ENCODE data around the gene YBX3.

The YBX3 gene

DNA sequence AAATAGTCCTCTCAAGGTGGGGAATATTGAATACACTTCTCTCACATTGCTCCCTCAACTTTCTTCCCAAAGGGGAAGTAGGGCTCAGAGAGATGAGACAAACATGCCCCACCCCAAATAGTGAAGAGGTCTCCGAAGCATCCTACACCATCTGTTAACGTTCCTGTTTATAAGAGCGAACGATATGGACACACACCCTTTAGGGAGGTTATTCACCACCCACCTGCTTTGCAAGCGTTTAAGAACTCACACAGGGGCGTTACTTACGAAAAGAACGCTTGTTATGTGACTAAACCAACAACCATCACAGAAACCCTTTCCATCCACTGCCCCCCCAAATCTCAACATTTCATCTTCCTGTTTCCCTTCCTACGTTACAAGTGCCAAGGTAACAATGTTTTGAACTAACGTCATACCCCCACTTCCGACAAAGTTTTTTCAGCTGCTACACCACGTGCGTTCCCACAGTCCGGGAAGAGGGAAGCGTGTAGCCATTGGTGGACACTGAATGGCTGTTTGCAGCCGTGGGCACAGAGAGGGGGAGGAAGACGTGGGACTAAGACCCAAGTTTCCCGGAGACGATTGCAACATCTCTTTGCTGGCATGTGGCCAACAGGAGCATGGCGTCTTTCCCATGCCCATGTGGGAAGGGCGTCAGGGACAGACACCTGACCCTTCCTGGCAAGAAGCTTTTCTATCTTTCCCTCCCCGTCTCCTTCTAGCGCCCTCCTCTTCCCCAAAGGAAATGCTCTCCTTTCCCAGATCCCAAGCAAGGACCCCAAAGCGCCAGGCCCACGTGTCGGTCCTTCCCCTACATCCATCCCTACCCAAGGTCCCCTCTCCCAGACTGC is 1.2 kb downstream of the YBX3 start:
- DNase-seq, result peak; percentile 90

DNA sequence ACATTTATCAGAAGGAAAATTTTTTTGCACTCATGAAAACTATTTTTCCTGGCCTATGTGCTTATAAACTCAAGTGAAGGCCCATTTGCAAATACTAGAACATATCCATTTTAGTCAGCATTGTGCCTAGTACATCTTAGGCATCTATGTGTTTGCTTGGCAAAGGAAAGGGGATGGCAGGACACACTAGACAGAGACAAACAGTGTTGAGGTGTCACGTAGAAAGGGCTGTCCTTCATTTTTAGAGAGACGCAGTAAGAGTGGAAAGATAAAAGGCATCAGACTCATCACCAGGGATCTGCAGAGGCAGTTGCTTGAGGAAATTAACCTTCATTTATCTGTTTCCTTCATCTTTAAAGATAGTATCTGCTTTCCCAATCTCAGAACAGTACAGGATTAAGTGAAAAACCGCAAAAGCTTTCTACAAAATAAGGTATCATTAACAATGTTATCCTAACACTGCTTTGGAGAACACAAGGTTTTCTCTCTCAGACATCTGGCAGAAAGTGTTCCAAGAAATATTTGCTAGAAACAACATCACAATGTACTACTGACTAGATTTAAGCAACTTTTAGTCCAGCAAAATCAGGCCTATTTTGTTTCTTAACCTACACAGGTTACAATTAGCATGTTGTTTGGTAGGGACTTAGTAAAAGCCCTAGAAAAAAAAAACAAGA is 2.0 kb downstream of the YBX3 start:
- no peak for DNase-seq

DNA sequence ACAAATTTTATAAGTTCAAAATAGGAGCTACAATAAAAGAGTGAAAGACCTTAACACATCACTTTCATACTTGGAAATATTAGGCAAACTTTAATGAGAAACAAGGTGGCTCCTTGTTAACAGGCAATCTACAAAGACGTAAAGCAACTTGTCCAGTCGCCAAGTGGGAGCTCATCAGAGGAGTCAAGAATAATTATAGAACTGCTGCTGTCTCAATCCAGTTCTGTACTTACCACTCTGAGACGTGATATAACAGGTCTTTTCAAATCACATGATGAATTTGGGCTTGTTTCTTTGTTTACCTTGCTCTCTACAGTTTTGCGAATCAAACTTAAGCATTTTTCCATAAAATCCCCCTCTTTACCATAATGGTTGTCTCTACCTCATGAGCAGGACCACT is 3.6 kb downstream of the YBX3 start:
- DNase-seq, result no peak

DNA sequence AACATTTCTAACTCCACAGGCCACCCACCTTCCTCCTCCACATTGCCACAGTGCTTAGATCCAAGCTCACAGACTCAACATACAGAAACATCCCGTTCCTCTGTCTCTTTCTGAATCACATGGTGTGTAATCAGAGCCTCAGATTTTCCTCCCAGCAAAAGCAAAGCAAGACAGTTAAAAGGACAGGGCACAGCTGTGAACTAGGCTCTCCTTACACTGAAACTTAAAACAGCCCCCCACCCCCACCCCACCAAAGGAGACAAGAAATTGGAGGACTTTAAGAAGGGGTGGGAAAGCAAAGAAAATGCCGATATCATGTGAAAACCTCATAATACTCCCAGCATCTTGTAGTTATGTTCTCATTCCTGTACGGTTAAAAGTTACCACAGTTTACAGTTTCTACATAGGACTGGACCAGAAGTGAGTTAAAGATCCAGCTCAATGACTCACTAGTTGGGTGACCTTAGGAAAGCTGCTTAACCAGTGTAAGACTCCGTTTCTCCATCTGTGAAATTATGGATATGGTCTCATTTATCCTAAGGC is 4.8 kb downstream of the YBX3 start:
- DNase-seq, result peak; percentile 55

DNA sequence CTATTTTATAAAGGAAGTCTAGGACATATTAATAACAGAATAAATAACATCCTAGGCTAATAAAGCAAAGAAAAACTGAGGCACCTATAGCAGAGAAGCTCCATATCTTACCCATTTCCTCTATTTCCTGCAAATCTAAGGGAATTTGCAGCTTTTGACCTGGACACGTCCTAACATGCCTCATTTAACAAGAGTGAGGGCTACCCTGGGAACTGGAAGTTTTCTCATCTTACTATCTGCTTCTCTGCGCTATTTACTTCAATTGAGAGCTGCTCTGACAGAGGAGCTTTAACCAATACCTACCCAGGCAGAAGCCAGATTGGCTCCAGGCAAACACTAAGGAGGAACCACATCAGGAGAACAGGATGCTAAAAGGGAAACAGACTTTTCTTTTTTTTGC is 5.7 kb downstream of the YBX3 start:
- DNase-seq, result peak; percentile 10

DNA sequence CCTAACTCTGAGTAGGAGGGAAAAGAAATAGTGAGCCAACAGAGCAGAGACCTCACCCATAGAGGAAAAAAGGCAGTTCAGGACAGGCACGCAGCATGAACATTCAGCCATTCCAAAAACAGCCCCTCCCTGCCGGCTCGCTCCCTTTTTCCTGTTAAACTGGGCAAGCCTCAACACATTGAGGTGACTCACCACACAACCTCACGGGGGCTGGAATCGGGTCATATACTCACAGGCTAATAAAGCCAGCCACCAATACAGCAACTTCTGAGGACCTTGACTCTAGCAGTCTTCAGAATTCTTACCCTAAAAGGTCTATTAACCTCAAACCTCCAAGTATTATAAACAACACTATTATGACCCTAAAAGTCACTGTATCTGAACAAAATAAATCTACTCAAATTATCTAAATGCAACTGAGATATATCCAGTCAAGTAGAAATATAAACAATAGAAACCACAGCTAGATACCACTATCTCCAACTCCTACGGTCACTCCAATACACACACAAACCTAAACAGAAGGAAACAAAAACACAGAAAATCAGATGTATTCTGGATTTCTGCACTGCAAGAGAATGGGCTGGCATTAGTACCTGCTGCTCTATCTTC is 6.3 kb downstream of the YBX3 start:
- DNase-seq, result peak; percentile 85

DNA sequence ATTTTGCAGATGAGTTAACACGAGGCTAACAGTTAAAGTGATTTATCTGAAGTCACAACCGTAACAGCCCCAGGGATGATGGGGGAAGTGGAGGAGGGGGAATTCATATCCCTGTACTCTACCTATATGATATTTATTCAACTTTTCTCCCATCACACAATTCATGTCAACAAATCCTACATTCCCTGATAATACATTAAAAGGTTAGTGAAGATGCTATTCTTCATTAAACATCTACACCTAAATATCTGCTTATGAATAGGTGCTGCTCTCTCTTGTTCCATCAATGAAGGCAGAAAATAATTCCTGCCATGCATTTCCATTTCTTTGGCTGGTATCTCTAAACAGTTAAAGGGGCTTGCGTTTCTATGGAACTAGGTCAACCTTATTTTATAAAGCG is 6.8 kb downstream of the YBX3 start:
- no peak for DNase-seq

DNA sequence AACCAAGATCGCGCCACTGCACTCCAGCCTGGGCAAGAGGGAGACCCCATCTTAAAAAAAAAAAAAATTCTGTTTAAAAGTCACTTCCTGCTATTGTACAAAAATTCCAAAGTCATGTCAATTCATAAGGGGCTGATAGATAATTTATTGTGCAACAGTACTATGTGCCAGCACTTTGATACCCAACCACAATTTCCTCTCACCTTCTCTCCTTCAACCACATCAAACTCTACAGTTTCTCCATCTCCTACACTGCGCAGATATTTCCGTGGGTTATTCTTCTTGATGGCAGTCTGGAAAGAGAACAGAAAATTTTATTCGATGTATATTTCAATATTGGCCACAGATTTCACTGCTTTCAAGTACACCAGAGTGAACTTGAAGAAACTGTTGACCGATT is 7.6 kb downstream of the YBX3 start:
- no peak for DNase-seq

DNA sequence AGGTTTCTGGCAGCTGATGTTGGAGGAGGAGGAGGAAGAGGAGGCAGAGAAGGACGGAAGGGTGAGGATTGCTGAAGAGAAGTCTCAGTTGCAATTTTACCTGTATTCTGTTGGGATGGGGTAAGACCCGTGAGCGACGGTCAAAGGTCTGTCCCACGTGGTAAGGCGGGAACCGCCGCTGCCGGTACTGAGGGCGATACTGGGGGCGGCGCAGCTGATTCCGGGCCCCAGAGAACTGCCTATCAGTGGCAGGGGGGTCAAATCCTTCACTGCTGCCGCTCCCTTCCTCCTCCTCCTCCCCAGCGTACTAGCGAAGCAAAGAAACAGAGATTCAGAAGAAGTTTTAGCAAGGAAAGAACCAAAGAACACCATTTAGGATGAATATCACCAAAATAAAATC is 13.3 kb downstream of the YBX3 start:
- DNase-seq, result no peak

DNA sequence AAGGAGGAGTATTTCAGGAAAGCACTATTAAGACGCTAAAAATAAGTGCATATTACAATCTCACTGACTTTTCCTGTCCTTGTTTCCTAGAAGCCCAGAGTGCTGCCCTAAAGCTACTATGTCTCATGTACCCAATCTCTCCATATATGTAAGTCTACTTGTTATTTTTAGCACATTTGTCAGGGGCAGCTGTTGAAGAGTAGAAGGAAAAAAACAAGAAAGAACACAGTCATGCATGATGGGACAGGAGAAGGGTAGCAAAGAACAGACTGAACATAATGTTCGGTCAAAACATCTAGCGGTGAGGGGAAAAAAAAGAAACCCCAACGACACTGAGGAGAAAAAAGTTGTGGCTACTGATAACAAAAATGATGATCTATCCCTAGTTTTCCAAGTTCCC is 14.3 kb downstream of the YBX3 start:
- DNase-seq, result no peak

DNA sequence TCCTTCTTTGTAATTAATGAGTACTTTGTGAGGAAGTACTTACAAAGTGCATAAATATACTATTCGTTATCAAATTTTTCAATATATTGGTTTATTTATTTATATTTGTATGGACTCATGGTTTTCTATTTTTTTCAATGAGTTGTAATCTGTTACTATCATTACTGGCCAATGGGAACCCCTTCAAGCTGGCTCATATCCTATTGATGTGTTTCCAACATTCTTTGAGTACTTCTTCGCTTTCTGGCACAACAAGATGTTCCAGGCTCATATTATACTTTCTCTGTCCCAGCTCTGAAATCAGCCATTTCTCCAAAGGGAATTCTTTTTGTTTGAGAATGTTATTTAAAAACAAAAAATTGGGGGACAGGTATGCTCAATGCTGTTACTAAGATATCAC is 17.5 kb downstream of the YBX3 start:
- DNase-seq, result peak; percentile 35

DNA sequence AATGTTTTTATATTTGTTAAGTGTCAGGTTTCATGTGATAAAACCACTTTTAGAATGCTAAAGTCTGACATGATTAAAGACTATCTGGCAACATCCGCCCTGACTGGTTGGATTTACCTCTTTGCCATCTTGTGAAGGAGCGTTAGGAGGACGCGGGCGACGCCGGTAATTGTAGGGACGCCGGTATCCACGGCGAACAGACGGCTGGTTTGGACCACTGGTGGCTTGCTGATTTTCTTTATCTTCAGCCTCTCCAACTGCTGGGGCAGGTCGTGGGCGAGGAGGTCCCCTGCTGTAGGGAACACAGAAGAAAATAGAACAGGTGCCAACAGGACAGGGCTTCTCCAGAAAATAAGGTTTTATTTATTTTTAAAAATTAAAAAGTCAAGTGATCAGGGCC is 21.3 kb downstream of the YBX3 start:
- no peak for DNase-seq

DNA sequence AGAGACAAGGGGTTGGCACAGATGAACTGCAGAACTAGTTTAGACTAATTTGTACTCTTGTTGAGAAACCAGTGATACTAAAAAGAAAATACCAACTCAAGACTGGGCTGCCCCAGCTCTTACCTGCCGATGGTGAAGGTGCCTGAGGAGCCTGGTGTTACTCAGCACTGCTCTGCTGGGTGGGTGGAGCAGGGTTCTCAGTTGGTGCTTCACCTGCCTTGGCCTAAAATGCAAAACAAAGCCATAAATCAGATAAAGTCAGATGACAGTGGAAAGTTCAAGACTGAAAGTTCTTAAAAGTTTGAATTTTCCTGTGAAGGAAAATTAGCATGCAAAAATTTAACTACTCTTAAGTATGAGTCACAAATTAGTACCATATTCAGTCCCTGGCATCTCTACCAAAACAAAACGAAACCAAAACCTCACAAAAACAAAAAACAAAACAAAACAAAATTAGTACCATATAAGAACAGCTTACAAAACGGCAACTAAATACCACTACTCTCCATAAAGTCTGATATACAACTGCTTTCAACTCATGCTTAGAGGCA is 21.9 kb downstream of the YBX3 start:
- DNase-seq, result no peak

DNA sequence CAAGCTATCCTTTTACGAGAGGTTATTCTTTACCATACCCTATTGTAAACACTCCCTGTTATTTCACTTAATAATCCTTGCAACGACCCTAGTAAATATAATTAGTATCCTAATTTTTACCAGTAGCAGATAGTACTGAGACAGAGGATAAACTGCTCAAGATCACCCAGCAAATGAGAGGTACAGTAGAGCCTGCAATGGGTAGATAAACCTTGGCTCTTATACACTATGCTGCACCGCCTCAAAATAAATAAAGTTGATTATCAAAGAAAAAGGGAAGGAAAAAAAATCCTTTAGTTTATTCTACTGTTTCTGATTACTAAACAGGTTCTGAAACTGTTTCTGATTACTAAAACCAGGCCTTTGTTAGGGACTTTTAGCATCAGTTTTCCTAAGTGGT is 22.5 kb downstream of the YBX3 start:
- DNase-seq, result no peak

DNA sequence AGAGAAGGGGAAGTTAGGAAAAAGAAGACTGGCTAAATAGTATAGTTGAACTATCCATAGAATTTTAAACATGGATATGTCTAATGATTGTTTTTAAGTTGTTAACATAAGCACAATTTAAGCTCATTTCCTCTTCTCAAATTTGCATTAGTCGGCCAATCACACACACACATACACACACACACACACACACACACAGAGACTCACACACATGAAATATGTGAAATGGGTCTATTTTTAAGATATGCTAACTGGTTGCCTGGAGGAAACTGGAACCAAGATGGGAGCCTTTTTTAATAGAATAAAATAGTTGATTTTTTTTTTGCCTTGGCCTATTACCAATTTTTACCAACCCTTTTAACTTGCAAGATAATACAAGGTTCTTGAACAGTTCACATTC is 25.3 kb downstream of the YBX3 start:
- no peak for DNase-seq

DNA sequence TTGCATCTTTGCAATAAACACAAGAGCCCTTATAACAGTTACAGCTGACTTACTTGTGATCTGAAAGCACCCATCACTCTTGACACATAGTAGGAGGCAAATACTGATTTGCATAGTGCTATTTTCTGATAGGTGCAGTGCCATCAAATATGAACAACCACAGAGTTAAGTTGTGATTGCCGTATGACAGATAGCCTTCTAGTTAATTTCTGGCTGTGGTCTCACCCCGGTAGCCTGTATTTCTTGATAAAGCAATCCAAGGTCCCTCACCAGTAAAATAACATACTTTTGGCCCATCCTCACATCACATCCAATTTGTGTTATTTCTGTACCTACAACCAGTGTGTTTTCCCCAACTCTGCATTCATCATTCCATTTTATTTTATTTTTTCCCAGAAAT is 26.0 kb downstream of the YBX3 start:
- no peak for DNase-seq

DNA sequence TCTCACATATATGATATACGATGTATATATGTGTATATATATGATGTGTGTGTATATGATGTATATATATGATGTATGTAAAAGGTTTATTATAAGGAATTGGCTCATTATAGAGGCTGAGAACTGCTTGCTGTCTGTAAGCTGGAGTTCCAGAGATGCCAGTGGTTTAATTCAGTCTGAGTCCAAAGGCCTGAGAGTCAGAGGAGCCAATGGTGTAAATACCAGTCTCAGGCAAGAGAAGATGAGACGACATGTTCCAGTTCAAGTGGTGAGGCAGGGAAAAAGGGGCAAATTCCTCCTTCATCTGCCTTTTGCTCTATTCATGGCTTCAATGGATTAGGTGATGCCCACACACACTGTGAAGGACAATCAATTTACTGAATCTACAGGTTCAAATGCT is 32.2 kb downstream of the YBX3 start:
- peak; percentile 3 for DNase-seq

DNA sequence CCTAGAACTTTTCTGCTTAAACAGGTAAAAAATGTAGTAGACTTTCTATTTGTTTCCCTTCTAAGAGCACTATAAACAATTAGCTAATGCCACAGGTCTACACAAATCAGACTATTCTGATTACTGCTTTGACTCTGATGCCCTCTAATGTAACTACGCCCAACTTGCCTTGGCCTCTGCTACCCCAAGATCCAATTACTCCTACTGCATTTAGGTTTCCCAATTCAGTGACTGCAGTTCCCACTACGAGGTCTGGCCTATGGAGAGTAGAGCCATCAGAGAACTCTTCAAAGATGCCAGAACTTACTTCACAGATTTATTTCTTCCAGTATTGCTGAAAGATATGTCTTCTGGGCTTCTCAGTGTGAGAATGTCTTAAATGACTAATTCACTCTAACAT is 34.0 kb downstream of the YBX3 start:
- DNase-seq, result no peak

DNA sequence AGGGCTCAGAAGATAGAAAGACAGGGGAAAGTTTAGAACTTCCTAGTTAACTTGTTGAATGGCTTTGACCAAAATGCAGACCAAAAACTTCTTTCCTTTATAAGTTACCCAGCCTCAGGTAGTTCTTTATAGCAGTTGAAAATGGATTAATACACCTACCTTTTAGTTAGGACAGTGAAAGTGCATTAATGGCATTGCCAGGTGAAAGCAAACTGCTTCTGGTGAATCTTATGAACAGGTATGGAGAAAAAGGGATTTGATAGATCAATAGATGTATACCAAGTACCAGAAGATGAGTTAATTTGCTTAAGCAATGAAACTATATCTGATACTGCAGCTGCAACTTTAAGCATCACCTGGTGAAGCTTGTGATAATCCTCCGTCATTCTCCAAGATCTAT is 35.1 kb downstream of the YBX3 start:
- no peak for DNase-seq

DNA sequence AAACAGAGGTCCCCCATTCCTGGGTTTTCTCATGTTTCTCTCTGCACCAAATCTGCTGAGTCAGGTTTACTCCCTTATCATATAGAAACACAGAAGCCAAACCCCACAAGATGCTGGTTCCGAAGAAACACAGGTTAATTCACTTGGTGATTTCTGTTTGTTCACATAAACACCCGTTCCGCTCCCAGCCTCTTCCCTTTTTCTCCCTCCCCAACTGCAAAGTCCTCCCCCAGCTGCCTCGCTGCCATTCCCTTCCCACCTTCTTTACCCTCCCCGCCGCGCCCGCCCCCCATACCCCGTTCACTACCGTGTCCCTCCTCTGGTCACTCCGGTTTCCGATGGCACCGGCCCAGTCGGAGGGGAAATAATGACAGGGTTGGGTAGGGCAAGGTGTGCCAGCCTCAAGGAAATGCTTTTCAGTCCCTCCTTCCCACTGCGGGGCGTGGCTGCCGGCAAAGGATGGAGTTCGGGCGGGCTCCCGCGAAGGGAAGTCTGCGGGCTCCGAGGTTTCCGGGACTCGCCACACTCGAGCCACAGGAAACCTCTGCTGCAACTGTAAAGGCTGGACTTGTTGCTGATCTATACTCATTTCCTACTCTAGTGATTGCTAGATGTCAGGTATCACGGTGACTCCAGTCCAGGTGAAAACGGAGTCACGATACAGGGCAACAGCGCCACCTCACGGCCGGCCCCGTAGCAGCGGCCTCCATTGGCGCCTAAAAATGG is 49.3 kb downstream of the YBX3 start, which contains the start of gene STYK1:
Gene STYK1 (minus strand): TSS at position 394 of the 726 bp plus-strand sequence. CDS start 39,434 bp downstream, outside the sequence.
- peak; percentile 28 for DNase-seq

DNA sequence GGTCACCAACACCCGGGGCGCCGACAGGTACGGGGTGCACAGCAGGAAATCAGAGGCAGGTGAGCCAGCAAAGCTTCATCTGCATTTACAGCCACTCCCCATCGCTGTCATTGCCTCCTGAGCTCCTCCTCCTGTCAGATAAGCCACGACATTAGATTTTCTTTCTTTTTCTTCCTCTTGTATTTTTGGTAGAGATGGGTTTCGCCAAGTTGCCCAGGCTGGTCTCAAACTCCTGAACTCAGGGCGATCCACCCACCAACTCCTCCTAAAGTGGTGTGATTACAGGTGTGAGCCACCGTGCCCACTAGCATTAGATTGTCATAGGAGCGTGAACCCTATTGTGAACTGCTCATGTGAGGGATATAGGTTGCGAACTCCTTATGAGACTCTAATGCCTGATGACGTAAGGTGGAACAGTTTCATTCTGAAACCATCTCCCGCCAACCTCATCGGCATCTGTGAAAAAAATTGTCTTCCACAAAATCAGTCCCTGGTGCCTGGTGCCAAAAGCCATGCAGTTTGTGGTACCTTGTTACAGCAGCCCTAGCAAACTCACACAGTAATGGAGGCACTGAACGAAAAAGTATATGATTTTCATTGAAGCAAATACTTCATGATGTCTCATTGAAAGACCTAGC is 50.8 kb downstream of the YBX3 start:
- DNase-seq, result no peak

DNA sequence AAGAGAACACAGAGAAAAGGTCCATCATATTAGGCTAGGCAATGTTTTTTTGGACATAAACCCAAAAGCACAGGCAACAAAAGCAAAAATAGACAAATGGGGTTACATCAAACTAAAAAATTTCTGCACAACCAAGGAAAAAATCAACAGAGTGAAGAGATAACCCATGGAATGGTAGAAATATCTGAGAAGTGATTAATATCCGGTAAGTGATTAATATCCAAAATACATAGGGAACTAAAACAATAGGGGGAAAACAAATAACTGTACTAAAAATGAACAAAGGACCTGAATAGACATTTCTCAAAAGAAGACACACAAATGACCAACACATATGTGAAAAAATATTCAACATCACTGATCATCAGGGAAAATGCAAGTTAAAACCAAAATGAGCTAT is 53.6 kb downstream of the YBX3 start:
- no peak for DNase-seq

All from fibroblast of upper back skin (primary cell).